ENCODE results near the gene TMEM175.
A peak's percentile ranks its signal among the peaks of the same experiment; 100 is the strongest.
"Not testable (repeated sequence)": the region's sequence is repeated elsewhere in the genome, so short reads cannot be mapped to it uniquely, and the experiment has no call there.

TMEM175 gene

GRCh38 chr4:972651-973424 lies 40.6 kb downstream of the TMEM175 start:
- DNase-seq, result peak; percentile 53

- DNase-seq, result peak; percentile 84
Measured at GRCh38 chr4:973431-974397, 41.5 kb downstream of the TMEM175 start, which contains the start of gene DGKQ. DGKQ (minus strand) TSS chr4:973569; CDS start chr4:973482, 87 bp downstream.

- no peak for DNase-seq
Measured at GRCh38 chr4:974668-975067, 42.4 kb downstream of the TMEM175 start.

GRCh38 chr4:976016-976415 lies 43.8 kb downstream of the TMEM175 start:
- DNase-seq, result not testable (repeated sequence)

GRCh38 chr4:978957-979701 lies 46.9 kb downstream of the TMEM175 start:
- no peak for DNase-seq

- no peak for DNase-seq
Measured at GRCh38 chr4:982291-982690, 50.0 kb downstream of the TMEM175 start.

- DNase-seq, result no peak
Measured at GRCh38 chr4:982814-983213, 50.6 kb downstream of the TMEM175 start.

- no peak for DNase-seq
Measured at GRCh38 chr4:984336-985054, 52.2 kb downstream of the TMEM175 start.

GRCh38 chr4:985123-985830 lies 53.0 kb downstream of the TMEM175 start:
- peak; percentile 77 for DNase-seq

GRCh38 chr4:986428-986878 lies 54.2 kb downstream of the TMEM175 start:
- no peak for DNase-seq

- peak; percentile 83 for DNase-seq
Measured at GRCh38 chr4:986879-987623, 54.8 kb downstream of the TMEM175 start, which contains the start of gene IDUA. IDUA (plus strand) TSS chr4:987044; CDS start chr4:987085, 41 bp downstream.

GRCh38 chr4:987624-988513 lies 55.6 kb downstream of the TMEM175 start:
- DNase-seq, result no peak

GRCh38 chr4:988726-989721 lies 56.8 kb downstream of the TMEM175 start:
- no peak for DNase-seq

- no peak for DNase-seq
Measured at GRCh38 chr4:989722-990471, 57.6 kb downstream of the TMEM175 start.

GRCh38 chr4:990746-991367 lies 58.6 kb downstream of the TMEM175 start:
- DNase-seq, result no peak

GRCh38 chr4:991451-992296 lies 59.4 kb downstream of the TMEM175 start:
- no peak for DNase-seq
